Activated CD4-positive, alpha-beta memory T cell treated with anti-CD3 and anti-CD28 coated beads, Interleukin-2, amount 10 ng/mL, durations not matched to agents 7 days and 5 days (primary cell): ENCODE data around the gene KNL1. TPM values are rescaled to one million over a fixed set of nuclear protein-coding genes. Genes with fewer than 3 reads are reported as not detected.

Experiments used
- total RNA-seq, 2 experiments: library from RNA; stranded (reverse); gene quantifications; one replicate each; pipeline ENCODE4 v1.2.3, GENCODE V29; 2021

The KNL1 gene
- total RNA-seq, 2 experiments from 2014 or later: 54.2 to 54.7 TPM

Other genes with a start within 250 kb of the KNL1 start
- not detected for gene PHGR1, start 243.2 kb upstream of the KNL1 start, total RNA-seq
- under 1 TPM; 0.03 to 0.18 TPM for gene DISP2, start 236.0 kb upstream of the KNL1 start, total RNA-seq
- gene KNSTRN, start 211.5 kb upstream of the KNL1 start, total RNA-seq: 10 to 100 TPM; 54.2 to 54.3 TPM
- 10 to 100 TPM; 38.1 to 38.4 TPM for gene IVD, start 188.5 kb upstream of the KNL1 start, total RNA-seq
- 10 to 100 TPM; 26.0 to 27.0 TPM for gene BAHD1, start 153.3 kb upstream of the KNL1 start, total RNA-seq
- gene CHST14, start 123.3 kb upstream of the KNL1 start, total RNA-seq: 10 to 100 TPM; 13.9 to 15.9 TPM
- gene CCDC32, start 29.2 kb upstream of the KNL1 start, total RNA-seq: 10 to 100 TPM; 33.2 to 33.7 TPM
- gene RPUSD2, start 24.9 kb upstream of the KNL1 start, total RNA-seq: 10 to 100 TPM; 11.1 to 11.9 TPM
- 10 to 100 TPM; 50.9 to 60.4 TPM for gene RAD51, start 100.9 kb downstream of the KNL1 start, total RNA-seq
- 10 to 100 TPM; 28.4 to 30.5 TPM for gene RMDN3, start 161.0 kb downstream of the KNL1 start, total RNA-seq
- 10 to 100 TPM; 39.4 to 39.6 TPM for gene GCHFR, start 169.8 kb downstream of the KNL1 start, total RNA-seq
- gene C15orf62, start 175.7 kb downstream of the KNL1 start, total RNA-seq: 1 to 10 TPM; 1.1 to 1.2 TPM
- gene ZFYVE19, start 212.8 kb downstream of the KNL1 start, total RNA-seq: 10 to 100 TPM; 27.2 to 29.8 TPM
- 10 to 100 TPM; 35.8 to 37.8 TPM for gene DNAJC17, start 213.2 kb downstream of the KNL1 start, total RNA-seq
- not detected for gene PPP1R14D, start 234.5 kb downstream of the KNL1 start, total RNA-seq
- 1 to 10 TPM; 4.9 to 5.1 TPM for gene SPINT1, start 249.8 kb downstream of the KNL1 start, total RNA-seq